ENCODE results near the gene FGFR2. TPM values are rescaled to one million over a fixed set of nuclear protein-coding genes. Genes with fewer than 3 reads are reported as not detected.

FGFR2 gene
- total RNA-seq, 1 donor from 2014 or later = 15.3 TPM

DNA sequence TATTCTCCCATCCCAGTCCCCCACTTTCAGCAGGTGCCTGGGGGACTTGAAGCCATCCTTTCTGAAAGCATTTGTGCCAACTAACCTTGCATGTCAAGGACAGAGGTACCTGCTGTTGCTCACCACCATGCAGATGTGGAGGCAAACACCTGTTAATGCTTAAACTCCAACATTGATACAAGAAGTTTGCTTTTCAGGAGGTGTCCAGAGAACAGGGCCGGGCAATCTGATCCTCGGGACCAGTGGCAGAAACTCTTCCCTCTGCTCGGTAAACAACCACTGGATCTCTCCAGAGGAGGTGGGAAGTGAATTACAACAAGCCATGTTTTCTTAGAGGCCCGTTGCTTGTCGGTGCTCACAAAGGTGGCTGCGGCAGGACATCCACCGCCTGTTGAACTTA, 54.7 kb downstream of the FGFR2 start:
- Mint-ChIP-seq H3K36me3 (ENCODE audit: low read depth, unreplicated experiment) (peaks cover 3% of the 10 kb centered on the region), H3K27me3 (ENCODE audit: unreplicated experiment) (no peaks in the 10 kb centered on the region), H3K27ac (ENCODE audit: unreplicated experiment) (no peak overlapping the region), H3K9me3 (ENCODE audit: unreplicated experiment) (no peaks in the 10 kb centered on the region), H3K4me3 (ENCODE audit: unreplicated experiment) (no peak overlapping the region), H3K4me1 (ENCODE audit: unreplicated experiment) (no peaks in the 10 kb centered on the region)
- TF ChIP-seq, protein P1, sequence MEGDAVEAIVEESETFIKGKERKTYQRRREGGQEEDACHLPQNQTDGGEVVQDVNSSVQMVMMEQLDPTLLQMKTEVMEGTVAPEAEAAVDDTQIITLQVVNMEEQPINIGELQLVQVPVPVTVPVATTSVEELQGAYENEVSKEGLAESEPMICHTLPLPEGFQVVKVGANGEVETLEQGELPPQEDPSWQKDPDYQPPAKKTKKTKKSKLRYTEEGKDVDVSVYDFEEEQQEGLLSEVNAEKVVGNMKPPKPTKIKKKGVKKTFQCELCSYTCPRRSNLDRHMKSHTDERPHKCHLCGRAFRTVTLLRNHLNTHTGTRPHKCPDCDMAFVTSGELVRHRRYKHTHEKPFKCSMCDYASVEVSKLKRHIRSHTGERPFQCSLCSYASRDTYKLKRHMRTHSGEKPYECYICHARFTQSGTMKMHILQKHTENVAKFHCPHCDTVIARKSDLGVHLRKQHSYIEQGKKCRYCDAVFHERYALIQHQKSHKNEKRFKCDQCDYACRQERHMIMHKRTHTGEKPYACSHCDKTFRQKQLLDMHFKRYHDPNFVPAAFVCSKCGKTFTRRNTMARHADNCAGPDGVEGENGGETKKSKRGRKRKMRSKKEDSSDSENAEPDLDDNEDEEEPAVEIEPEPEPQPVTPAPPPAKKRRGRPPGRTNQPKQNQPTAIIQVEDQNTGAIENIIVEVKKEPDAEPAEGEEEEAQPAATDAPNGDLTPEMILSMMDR (IDR thresholded peaks at IDR 0.05; ENCODE audit: unreplicated experiment) = no peak
- no peak for DNase-seq (ENCODE audit: low spot score)

DNA sequence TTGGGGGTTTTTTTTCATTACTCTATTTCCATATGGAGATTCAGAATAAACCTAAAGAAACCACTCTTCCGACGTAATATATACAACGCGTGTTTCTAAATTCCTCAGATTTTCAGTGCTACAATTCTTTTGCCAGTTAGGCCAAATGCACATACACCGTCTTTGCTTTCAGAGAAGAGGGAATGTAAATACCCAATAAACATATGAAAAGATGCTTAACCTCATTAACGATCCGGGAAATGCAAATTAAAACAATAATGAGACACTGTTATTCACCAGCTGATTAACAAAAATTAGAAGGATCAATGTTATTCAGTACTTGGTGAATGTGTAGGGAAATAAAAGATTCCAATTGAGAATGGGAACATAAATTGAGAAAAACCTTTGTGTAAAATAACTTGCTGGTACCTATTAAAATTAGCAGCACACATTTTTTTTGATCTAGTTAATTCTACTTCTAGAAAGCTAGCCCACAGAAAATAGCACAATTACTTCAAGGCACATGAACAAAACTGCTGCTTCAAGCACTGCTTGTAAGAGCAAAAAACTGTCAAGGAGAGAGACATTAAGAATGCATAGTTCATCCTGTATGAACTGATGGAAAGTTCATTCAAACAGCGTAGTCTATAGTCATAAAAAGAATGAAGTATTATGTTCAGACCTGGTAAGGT, 56.7 kb downstream of the FGFR2 start:
- no peak for DNase-seq (ENCODE audit: low spot score)
- Mint-ChIP-seq H3K27me3 (ENCODE audit: unreplicated experiment) (no peaks in the 10 kb centered on the region), H3K4me3 (ENCODE audit: unreplicated experiment) (no peak overlapping the region), H3K36me3 (ENCODE audit: low read depth, unreplicated experiment) (peaks cover 3% of the 10 kb centered on the region), H3K27ac (ENCODE audit: unreplicated experiment) (no peak overlapping the region), H3K9me3 (ENCODE audit: unreplicated experiment) (no peaks in the 10 kb centered on the region), H3K4me1 (ENCODE audit: unreplicated experiment) (no peaks in the 10 kb centered on the region)
- TF ChIP-seq, protein P1 (IDR thresholded peaks at IDR 0.05; ENCODE audit: unreplicated experiment) = no peak

DNA sequence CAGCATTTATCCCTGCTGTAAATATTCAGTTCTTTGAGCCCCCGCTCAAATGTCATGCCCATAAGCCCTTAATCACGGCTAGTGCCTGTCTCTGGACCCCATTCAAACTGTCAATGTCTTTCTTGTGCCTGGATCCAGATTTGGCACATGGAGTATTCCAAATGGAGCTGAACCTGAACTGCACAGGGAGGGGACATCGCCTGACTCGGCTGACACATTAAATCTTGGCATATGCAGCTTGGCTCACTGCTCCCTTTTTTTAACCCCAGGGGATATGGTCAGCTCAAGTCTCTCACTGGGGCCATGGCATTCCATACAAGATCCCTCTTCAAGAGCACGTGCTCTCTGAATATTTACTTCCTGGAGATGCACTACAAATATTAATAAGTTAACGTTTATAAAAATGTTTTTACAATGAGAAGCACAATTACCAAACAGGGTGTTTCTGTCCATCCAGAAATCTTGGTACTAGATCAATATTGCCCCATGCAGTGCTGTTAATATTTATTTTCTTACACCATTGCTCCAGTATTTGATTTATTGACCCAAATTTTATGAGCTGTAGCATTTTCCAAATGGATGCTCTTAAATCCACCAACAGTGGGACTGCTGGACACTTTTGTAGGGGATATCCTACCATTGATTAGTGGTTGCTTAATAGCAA, 57.4 kb downstream of the FGFR2 start:
- H3K4me1 Mint-ChIP-seq (ENCODE audit: unreplicated experiment) = no peaks in the 10 kb centered on the region
- no peak overlapping the region for H3K4me3 Mint-ChIP-seq (ENCODE audit: unreplicated experiment)
- H3K9me3 Mint-ChIP-seq (ENCODE audit: unreplicated experiment) = no peaks in the 10 kb centered on the region

DNA sequence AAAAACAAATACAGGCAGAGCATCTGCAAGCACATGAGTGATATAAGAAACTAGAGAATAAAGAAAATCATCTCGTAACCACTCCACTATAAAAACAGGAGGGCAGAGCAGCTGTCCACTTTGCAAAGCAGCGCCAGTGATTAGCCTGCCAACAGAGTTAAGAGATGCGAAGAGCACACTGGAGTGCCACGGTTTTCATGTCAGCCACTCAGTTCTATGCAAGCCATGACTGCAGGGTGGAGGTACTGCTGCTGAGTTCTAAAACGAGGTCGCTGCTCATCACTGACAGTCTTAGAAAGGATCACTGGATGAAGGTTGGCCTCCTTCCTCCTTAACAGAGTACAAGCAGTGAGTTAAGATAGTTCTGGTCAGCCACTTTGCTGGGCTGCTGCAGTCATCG, 58.5 kb downstream of the FGFR2 start:
- H3K27ac Mint-ChIP-seq (ENCODE audit: unreplicated experiment) = no peak overlapping the region
- TF ChIP-seq, protein P1 (IDR thresholded peaks at IDR 0.05; ENCODE audit: unreplicated experiment) = no peak
- DNase-seq (ENCODE audit: low spot score) = no peak
- H3K36me3 Mint-ChIP-seq (ENCODE audit: low read depth, unreplicated experiment) = peaks cover 3% of the 10 kb centered on the region
- H3K27me3 Mint-ChIP-seq (ENCODE audit: unreplicated experiment) = no peaks in the 10 kb centered on the region
- no peak overlapping the region for H3K4me3 Mint-ChIP-seq (ENCODE audit: unreplicated experiment)
- H3K9me3 Mint-ChIP-seq (ENCODE audit: unreplicated experiment) = no peaks in the 10 kb centered on the region
- no peaks in the 10 kb centered on the region for H3K4me1 Mint-ChIP-seq (ENCODE audit: unreplicated experiment)

More for the DNA sequence above, 57.4 kb downstream of the FGFR2 start:
- DNase-seq (ENCODE audit: low spot score) = no peak
- no peaks in the 10 kb centered on the region for H3K27me3 Mint-ChIP-seq (ENCODE audit: unreplicated experiment)
- H3K27ac Mint-ChIP-seq (ENCODE audit: unreplicated experiment) = no peak overlapping the region
- H3K36me3 Mint-ChIP-seq (ENCODE audit: low read depth, unreplicated experiment) = peaks cover 3% of the 10 kb centered on the region
- TF ChIP-seq, protein P1 (IDR thresholded peaks at IDR 0.05; ENCODE audit: unreplicated experiment) = no peak

DNA sequence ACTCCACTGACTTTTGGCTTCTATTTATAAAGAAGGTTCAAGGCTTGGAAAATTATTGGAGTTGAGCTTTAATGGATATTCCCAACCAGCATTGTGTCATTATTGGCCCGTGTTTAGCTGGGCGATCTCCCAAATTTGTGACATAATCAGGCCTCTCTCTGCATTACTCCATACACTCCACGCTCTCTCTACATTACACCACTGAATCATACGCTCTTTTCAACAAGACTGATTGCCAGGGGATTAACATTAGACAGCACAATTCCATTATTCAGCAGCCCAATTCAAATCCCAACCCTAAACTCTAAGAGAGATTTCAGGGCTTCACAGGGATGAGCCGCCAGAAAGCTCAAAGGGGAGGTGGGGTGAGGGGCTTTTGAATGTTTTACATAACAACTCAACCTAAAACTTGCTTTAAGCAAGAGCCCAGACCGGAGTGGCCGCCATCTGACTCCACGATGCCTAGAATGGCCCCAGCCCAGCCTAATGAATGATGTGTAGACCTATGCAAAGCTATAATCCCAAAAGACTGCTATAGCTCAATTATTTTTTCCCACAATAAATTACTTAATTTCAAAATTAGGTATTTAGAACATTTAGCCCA, 61.8 kb downstream of the FGFR2 start:
- Mint-ChIP-seq H3K4me1 (ENCODE audit: unreplicated experiment) (no peaks in the 10 kb centered on the region), H3K27ac (ENCODE audit: unreplicated experiment) (no peak overlapping the region), H3K36me3 (ENCODE audit: low read depth, unreplicated experiment) (no peaks in the 10 kb centered on the region), H3K27me3 (ENCODE audit: unreplicated experiment) (no peaks in the 10 kb centered on the region), H3K9me3 (ENCODE audit: unreplicated experiment) (no peaks in the 10 kb centered on the region), H3K4me3 (ENCODE audit: unreplicated experiment) (no peak overlapping the region)
- no peak for DNase-seq (ENCODE audit: low spot score)
- TF ChIP-seq, protein P1 (IDR thresholded peaks at IDR 0.05; ENCODE audit: unreplicated experiment) = no peak
